Suprapubic skin (tissue), 4 donors: ENCODE results near the gene SPDYE1. TPM values are rescaled to one million over a fixed set of nuclear protein-coding genes. Genes with fewer than 3 reads are reported as not detected.

Source experiments
- DNase-seq, 2 donors: peaks; one replicate each; pipeline ENCODE4 v3.0.0-alpha.2; 2019; ENCODE audit warnings: low spot score in 2 of 2
- H3K27ac ChIP-seq: fragments of 200-600 bp; sonication (generic); one replicate; pipeline ENCODE4 v1.5.1; 2019
- H3K27me3 ChIP-seq: fragments of 200-600 bp; sonication (generic); one replicate; pipeline ENCODE4 v1.5.1; 2019
- H3K36me3 ChIP-seq: fragments of 200-600 bp; sonication (generic); one replicate; pipeline ENCODE4 v1.5.1; 2019
- H3K4me1 ChIP-seq: fragments of 200-600 bp; sonication (generic); one replicate; pipeline ENCODE4 v1.5.1; 2019
- H3K4me3 ChIP-seq: fragments of 200-600 bp; sonication (generic); one replicate; pipeline ENCODE4 v1.5.1; 2019; ENCODE audit warnings: mild to moderate bottlenecking
- H3K9me3 ChIP-seq: fragments of 200-600 bp; sonication (generic); one replicate; pipeline ENCODE4 v1.5.1; 2019
- CTCF ChIP-seq, 2 donors: fragments of 200-600 bp in 1 of 2; fragments of 450-650 bp in 1 of 2; sonication (generic) in 1 of 2; IDR thresholded peaks; one replicate each; pipeline ENCODE4 v1.5.1; 2016 to 2019; ENCODE audit warnings: antibody characterized with exemption in 2 of 2, mild to moderate bottlenecking in 1 of 2, moderate library complexity in 1 of 2
- EP300 ChIP-seq: sonication (generic); formaldehyde crosslinking; IDR thresholded peaks from one replicate; pipeline ENCODE4 v1.6.1; 2017; ENCODE audit warnings: antibody characterized with exemption
- POLR2A ChIP-seq, 2 donors: fragments of 450-650 bp; IDR thresholded peaks; one replicate each; pipeline ENCODE4 v1.6.1; 2017; ENCODE audit warnings: antibody characterized with exemption in 2 of 2, mild to moderate bottlenecking in 2 of 2, moderate library complexity in 2 of 2
- POLR2AphosphoS5 ChIP-seq, 3 donors: sonication (generic); formaldehyde crosslinking; IDR thresholded peaks; one replicate each; pipeline ENCODE4 v1.6.1; 2017; ENCODE audit warnings: antibody characterized with exemption in 3 of 3
- WGBS: methylation state at CpG from one replicate; pipeline ENCODE4 v1.1.5; 2018; 5-methylcytosine and 5-hydroxymethylcytosine counted together
- total RNA-seq, 4 donors: library from RNA; depleted of rRNA; stranded (reverse); fragments of >200 nt; gene quantifications; one replicate each; pipeline ENCODE4 v1.1.0, GENCODE V29; 2016

The SPDYE1 gene
- total RNA-seq, 4 donors from 2014 or later: not detected

- Histone ChIP-seq H3K9me3 (no peaks in the 10 kb centered on the region), H3K36me3 (peaks cover 90% of the 10 kb centered on the region), H3K27me3 (no peaks in the 10 kb centered on the region), H3K27ac (no peak overlapping the region), H3K4me3 (no peak overlapping the region), H3K4me1 (no peaks in the 10 kb centered on the region)
- peak; percentile 52 to 65 for DNase-seq
- no peak for TF ChIP-seq EP300
- no peak for TF ChIP-seq POLR2AphosphoS5 (IDR thresholded peaks at IDR 0.05)
- TF ChIP-seq POLR2A (IDR thresholded peaks at IDR 0.05): no peak
- no peak for TF ChIP-seq CTCF (IDR thresholded peaks at IDR 0.05)
- 83% methylated on average over 24 of the region's 30 CpGs for WGBS
Observed at GRCh38 chr7:44057849-44058758, 60.4 kb downstream of the SPDYE1 start.

- peaks cover 84% of the 10 kb centered on the region for H3K36me3 ChIP-seq
- H3K27me3 ChIP-seq: no peaks in the 10 kb centered on the region
- H3K4me3 ChIP-seq: no peak overlapping the region
- 98% methylated on average over 7 of the region's 7 CpGs for WGBS
- H3K27ac ChIP-seq: no peak overlapping the region
- TF ChIP-seq EP300: no peak
- no peak for TF ChIP-seq POLR2A (IDR thresholded peaks at IDR 0.05)
- no peak for TF ChIP-seq CTCF (IDR thresholded peaks at IDR 0.05)
- TF ChIP-seq POLR2AphosphoS5 (IDR thresholded peaks at IDR 0.05): no peak
- H3K9me3 ChIP-seq: no peaks in the 10 kb centered on the region
- H3K4me1 ChIP-seq: no peaks in the 10 kb centered on the region
- DNase-seq: peak; percentile 16 to 57
Observed at GRCh38 chr7:44058759-44059218, 61.1 kb downstream of the SPDYE1 start.

- Histone ChIP-seq H3K36me3 (peaks cover 77% of the 10 kb centered on the region), H3K9me3 (no peaks in the 10 kb centered on the region), H3K4me1 (peaks cover 6% of the 10 kb centered on the region), H3K27me3 (no peaks in the 10 kb centered on the region), H3K4me3 (no peak overlapping the region), H3K27ac (no peak overlapping the region)
- peak; percentile 49 to 60 for DNase-seq
- TF ChIP-seq POLR2A (IDR thresholded peaks at IDR 0.05): no peak
- TF ChIP-seq CTCF (IDR thresholded peaks at IDR 0.05): no peak
- no peak for TF ChIP-seq POLR2AphosphoS5 (IDR thresholded peaks at IDR 0.05)
- TF ChIP-seq EP300: no peak
- WGBS: 93% methylated on average over 11 of the region's 14 CpGs
Observed at GRCh38 chr7:44059219-44060090, 61.8 kb downstream of the SPDYE1 start.

Other genes with a start within 250 kb of the SPDYE1 start
- gene BLVRA, start 239.2 kb upstream of the SPDYE1 start, total RNA-seq: 10 to 100 TPM; 24.4 to 43.9 (median 29.2) TPM
- 100 to 1,000 TPM in 2 of 4 donors, 10 to 100 TPM in 2; 65.1 to 111 (median 95.6) TPM for gene MRPS24, start 128.4 kb upstream of the SPDYE1 start, total RNA-seq
- gene URGCP, start 91.3 kb upstream of the SPDYE1 start, total RNA-seq: 10 to 100 TPM; 36.3 to 60.3 (median 39.6) TPM
- gene UBE2D4, start 71.5 kb upstream of the SPDYE1 start, total RNA-seq: 10 to 100 TPM; 13.6 to 29.1 (median 17.2) TPM
- gene DBNL, start 46.8 kb downstream of the SPDYE1 start, total RNA-seq: 100 to 1,000 TPM in 1 of 4 donors, 10 to 100 TPM in 3; 95.7 to 133 (median 98.2) TPM
- 1 to 10 TPM in 2 of 4 donors, not detected in 2; 2.3 to 5.0 TPM for gene PGAM2, start 67.7 kb downstream of the SPDYE1 start, total RNA-seq
- 10 to 100 TPM; 38.0 to 77.6 (median 56.9) TPM for gene POLM, start 84.6 kb downstream of the SPDYE1 start, total RNA-seq
- 10 to 100 TPM; 24.3 to 74.0 (median 43.3) TPM for gene AEBP1, start 106.4 kb downstream of the SPDYE1 start, total RNA-seq
- gene POLD2, start 125.7 kb downstream of the SPDYE1 start, total RNA-seq: 10 to 100 TPM; 58.7 to 80.5 (median 66.1) TPM
- not detected for gene MYL7, start 143.4 kb downstream of the SPDYE1 start, total RNA-seq
- under 1 TPM in 1 of 4 donors, not detected in 3; 0.52 TPM for gene GCK, start 191.5 kb downstream of the SPDYE1 start, total RNA-seq
- 10 to 100 TPM; 40.6 to 52.1 (median 43.5) TPM for gene YKT6, start 203.1 kb downstream of the SPDYE1 start, total RNA-seq